GM10266 (cell line): ENCODE results near the gene SLIT3.

Experiments used
- DNase-seq: peaks from one replicate; pipeline ENCODE4 v3.0.0; 2012; ENCODE audit errors: extremely low spot score
- TF ChIP-seq, protein P1 (sequence below): IDR thresholded peaks from 2 replicates; pipeline ENCODE4 v1.5.1; 2012; ENCODE audit warnings: mild to moderate bottlenecking, low read depth; ENCODE audit not compliant: control insufficient read depth, insufficient read depth; ENCODE audit errors: missing control alignments

SLIT3 gene

DNA sequence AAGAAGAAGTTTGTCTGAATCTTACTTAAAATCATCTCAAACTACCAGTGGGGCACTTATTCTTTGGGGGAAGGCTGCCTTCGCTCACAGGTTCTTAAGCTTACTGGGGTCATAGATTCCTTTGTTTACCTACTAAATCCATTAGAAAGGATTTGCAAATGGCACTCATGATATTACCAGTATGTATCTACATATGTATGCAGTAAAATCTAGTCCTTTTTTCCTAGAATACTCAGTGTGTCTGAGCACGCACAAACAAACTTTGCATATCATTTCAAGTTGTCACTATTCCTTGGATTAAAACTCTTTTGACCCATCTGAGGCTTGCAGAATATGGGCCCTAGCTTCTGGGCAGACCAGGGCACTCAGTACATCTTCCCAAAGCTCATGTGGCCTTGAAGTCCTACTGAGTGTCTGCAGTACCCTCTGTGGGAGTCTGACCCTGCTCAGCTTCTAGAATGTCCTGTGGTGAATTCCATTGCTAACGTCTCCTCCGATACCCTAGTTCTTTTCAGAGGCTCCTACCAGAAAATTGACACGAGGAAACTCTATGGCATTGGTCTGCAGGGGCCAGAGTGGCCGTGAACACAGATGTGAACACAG lies 297.9 kb downstream of the SLIT3 start:
- no peak for DNase-seq
- TF ChIP-seq, protein P1, sequence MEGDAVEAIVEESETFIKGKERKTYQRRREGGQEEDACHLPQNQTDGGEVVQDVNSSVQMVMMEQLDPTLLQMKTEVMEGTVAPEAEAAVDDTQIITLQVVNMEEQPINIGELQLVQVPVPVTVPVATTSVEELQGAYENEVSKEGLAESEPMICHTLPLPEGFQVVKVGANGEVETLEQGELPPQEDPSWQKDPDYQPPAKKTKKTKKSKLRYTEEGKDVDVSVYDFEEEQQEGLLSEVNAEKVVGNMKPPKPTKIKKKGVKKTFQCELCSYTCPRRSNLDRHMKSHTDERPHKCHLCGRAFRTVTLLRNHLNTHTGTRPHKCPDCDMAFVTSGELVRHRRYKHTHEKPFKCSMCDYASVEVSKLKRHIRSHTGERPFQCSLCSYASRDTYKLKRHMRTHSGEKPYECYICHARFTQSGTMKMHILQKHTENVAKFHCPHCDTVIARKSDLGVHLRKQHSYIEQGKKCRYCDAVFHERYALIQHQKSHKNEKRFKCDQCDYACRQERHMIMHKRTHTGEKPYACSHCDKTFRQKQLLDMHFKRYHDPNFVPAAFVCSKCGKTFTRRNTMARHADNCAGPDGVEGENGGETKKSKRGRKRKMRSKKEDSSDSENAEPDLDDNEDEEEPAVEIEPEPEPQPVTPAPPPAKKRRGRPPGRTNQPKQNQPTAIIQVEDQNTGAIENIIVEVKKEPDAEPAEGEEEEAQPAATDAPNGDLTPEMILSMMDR, result no peak

- TF ChIP-seq, protein P1, result no peak
These were observed 299.5 kb downstream of the SLIT3 start for GRCh38 chr5:169001394-169001793.

GRCh38 chr5:168995024-168995423 lies 305.9 kb downstream of the SLIT3 start:
- no peak for DNase-seq
- TF ChIP-seq, protein P1, result no peak

More at GRCh38 chr5:169001394-169001793, 299.5 kb downstream of the SLIT3 start:
- DNase-seq, result no peak

GRCh38 chr5:168992687-168993086 lies 308.3 kb downstream of the SLIT3 start:
- TF ChIP-seq, protein P1, result no peak
- no peak for DNase-seq

DNA sequence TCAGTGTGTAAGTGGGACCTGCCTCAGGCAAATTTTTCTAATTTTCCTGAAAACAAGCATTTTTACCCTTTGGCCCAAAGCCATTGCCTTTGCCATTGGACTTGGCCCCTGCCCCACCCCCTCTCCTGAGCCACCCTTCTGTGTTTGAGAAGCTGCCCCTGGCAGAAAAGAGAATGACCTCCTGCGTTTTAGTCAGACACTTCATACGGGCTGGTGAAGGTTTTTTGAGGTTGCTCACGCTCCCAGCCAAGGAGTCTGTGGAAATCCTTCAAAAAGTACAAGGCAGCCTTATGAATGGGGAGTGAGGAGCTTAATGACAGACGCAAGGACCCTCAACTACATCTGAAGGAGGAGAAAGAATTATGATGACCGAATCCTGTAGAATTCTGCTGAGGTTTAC lies 308.9 kb downstream of the SLIT3 start:
- TF ChIP-seq, protein P1, result no peak
- no peak for DNase-seq

GRCh38 chr5:168991311-168991710 lies 309.6 kb downstream of the SLIT3 start:
- no peak for DNase-seq
- TF ChIP-seq, protein P1, result no peak

DNA sequence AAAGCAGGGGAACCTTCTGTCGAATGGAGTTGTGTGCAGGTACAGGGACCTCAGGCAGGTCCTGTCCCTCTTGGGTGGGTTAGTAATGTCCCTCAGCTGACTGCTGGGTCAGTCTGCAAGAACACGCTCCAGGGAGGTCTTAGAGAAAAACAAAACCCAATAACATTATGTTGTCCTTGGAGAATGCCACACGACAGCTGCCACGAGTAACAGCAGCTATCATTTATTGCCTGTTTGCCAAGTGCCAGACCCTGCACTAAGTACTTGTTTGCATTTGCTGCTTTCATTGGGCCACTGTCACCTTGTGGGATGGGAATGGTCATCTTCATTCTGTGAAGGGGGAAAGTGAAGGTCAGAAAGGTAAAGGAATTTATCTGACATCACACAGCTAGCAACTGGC lies 310.3 kb downstream of the SLIT3 start:
- TF ChIP-seq, protein P1, result no peak
- no peak for DNase-seq
